K562 (cell line): ENCODE results near the gene DEGS2. TPM values are rescaled to one million over a fixed set of nuclear protein-coding genes. Genes with fewer than 3 reads are reported as not detected.

Experiments used
- ATAC-seq: fragments of 200-7000 bp; cut with Tn5 transposase; 3 replicates; pipeline ENCODE4 v1.9.1; 2020; ENCODE audit warnings: moderate library complexity
- BruUV-seq: library from RNA; stranded (reverse); fragments of 400-500 nt; replicated peaks from 2 replicates; lab custom pipeline; 2021; lab: Mats Ljungman, UMichigan
- CTCF ChIA-PET: fragments of 300-600 bp; formaldehyde crosslinking; extraction: SDS; loops from one replicate; lab custom pipeline; 2021; ENCODE audit warnings: low intra/inter-chr PET ratio; lab: Yijun Ruan, JAX
- POLR2A ChIA-PET: fragments of 300-600, 350-650 bp; sonication (Branson Sonifier 250); formaldehyde crosslinking; extraction: SDS; loops from one replicate; lab custom pipeline; 2021; ENCODE audit warnings: antibody characterized with exemption, inconsistent platforms; lab: Yijun Ruan, JAX
- DNase-seq, 4 experiments: peaks; one replicate each; pipeline versions ENCODE4 v3.0.0 to v3.0.0-alpha.2; 2011 to 2018; ENCODE audit warnings: low spot score in 3 of 4, mixed read lengths in 3 of 4; ENCODE audit errors: extremely low read depth in 1 of 4
- FAIRE-seq: peaks from 2 replicates; lab custom pipeline; 2011; peaks lifted over from hg19 to GRCh38; lab: Jason Lieb, UNC
- H2AFZ ChIP-seq: 2 replicates; pipeline ENCODE4 v1.6.0; 2011; ENCODE audit warnings: low read depth, low read length, control low read depth, inconsistent platforms
- H3K27ac ChIP-seq: fragments of 200-600 bp; 3 replicates; pipeline ENCODE4 v1.8.0; 2011; ENCODE audit warnings: low read depth, mild to moderate bottlenecking, control low read depth, inconsistent platforms, low read length, moderate library complexity, mixed read lengths; ENCODE audit errors: extremely low read depth
- H3K27me3 ChIP-seq, 2 experiments: fragments of 300-600 bp in 1 of 2; 2 replicates in 1 of 2; 3 replicates in 1 of 2; pipeline versions ENCODE4 v1.6.0 to v1.8.0; 2011; ENCODE audit warnings: inconsistent platforms in 2 of 2, low read length in 2 of 2, mild to moderate bottlenecking in 1 of 2, mixed read lengths in 1 of 2, moderate library complexity in 1 of 2; ENCODE audit not compliant: control insufficient read depth in 2 of 2, insufficient read depth in 2 of 2
- H3K36me3 ChIP-seq: fragments of 300-600 bp; 3 replicates; pipeline ENCODE4 v1.8.0; 2011; ENCODE audit warnings: mild to moderate bottlenecking, low read length, inconsistent platforms; ENCODE audit not compliant: control insufficient read depth, insufficient read depth
- H3K4me1 ChIP-seq, 2 experiments: fragments of 200-600 bp in 1 of 2; replicated peaks in 1 of 2; 2 replicates in 1 of 2; 3 replicates in 1 of 2; pipeline versions ENCODE4 v1.5.1 to v1.8.0; 2011; ENCODE audit warnings: inconsistent platforms in 2 of 2, low read length in 2 of 2, mild to moderate bottlenecking in 1 of 2, mixed read lengths in 1 of 2, moderate library complexity in 1 of 2; ENCODE audit not compliant: control insufficient read depth in 2 of 2, insufficient read depth in 2 of 2
- H3K4me2 ChIP-seq: 2 replicates; pipeline ENCODE4 v1.6.1; 2011; ENCODE audit warnings: low read length, control low read depth, inconsistent platforms, mixed read lengths; ENCODE audit not compliant: insufficient read depth
- H3K4me3 ChIP-seq: fragments of 200-600 bp; sonication (generic), shearing (Covaris generic); 2 replicates; pipeline ENCODE4 v1.5.1; 2016; ENCODE audit warnings: control low read depth, inconsistent platforms
- H3K79me2 ChIP-seq: fragments of 200-600 bp; 3 replicates; pipeline ENCODE4 v1.8.0; 2011; ENCODE audit warnings: low read length, inconsistent platforms; ENCODE audit not compliant: control insufficient read depth, insufficient read depth
- H3K9ac ChIP-seq, 2 experiments: 2 replicates each; pipeline versions ENCODE4 v1.6.0 to v1.6.1; 2011; ENCODE audit warnings: low read depth in 2 of 2, low read length in 2 of 2, control low read depth in 1 of 2, inconsistent platforms in 1 of 2, mild to moderate bottlenecking in 1 of 2, mixed read lengths in 1 of 2; ENCODE audit not compliant: insufficient read depth in 1 of 2
- H3K9me1 ChIP-seq: one replicate; pipeline ENCODE4 v1.6.0; 2011; ENCODE audit warnings: inconsistent platforms, mild to moderate bottlenecking, low read length, moderate library complexity; ENCODE audit not compliant: control insufficient read depth, insufficient read depth
- H3K9me3 ChIP-seq: replicated peaks from 2 replicates; pipeline ENCODE4 v1.5.1; 2011; ENCODE audit warnings: low read depth, low read length, inconsistent platforms; ENCODE audit not compliant: control insufficient read depth, insufficient read depth
- H4K20me1 ChIP-seq: replicated peaks from 2 replicates; pipeline ENCODE4 v1.6.1; 2011; ENCODE audit warnings: low read length, inconsistent platforms, mixed read lengths; ENCODE audit not compliant: control insufficient read depth, insufficient read depth
- MTA3 ChIP-seq: fragments of 450-650 bp; formaldehyde crosslinking; IDR thresholded peaks from 2 replicates; pipeline ENCODE4 v1.6.1; 2017; ENCODE audit warnings: mild to moderate bottlenecking, borderline replicate concordance
- SRSF1 ChIP-seq: fragments of 200-400 bp; formaldehyde crosslinking; IDR thresholded peaks from 2 replicates; pipeline ENCODE4 v1.6.1; 2017; ENCODE audit warnings: mild to moderate bottlenecking, low read depth, low read length, moderate library complexity
- ZNF239 ChIP-seq: fragments of 250-450 bp; sonication (Bioruptor Pico); IDR thresholded peaks from 2 replicates; pipeline ENCODE4 v1.4.0; 2020; ENCODE audit warnings: mild to moderate bottlenecking
- WGBS: fragments of 100-300 bp; shearing (Covaris generic); methylation state at CpG from one replicate; pipeline ENCODE4 v1.1.6; 2016; ENCODE audit warnings: low coverage, mixed read lengths; ENCODE audit not compliant: insufficient coverage; ENCODE audit errors: missing lambda C conversion rate; 5-methylcytosine and 5-hydroxymethylcytosine counted together
- in situ Hi-C: fragments of 300-500 bp; cut with MboI; formaldehyde crosslinking; loops from 4 replicates; pipeline ENCODE4 v1.15.0; 2018; ENCODE audit warnings: inconsistent platforms, mixed read lengths
- intact Hi-C: fragments of 100-400 bp; cut with micrococcal nuclease; formaldehyde crosslinking; loops from 2 replicates; pipeline ENCODE4 v1.14.2; 2022
- polyA plus RNA-seq, 8 experiments: library from polyadenylated mRNA; depleted of rRNA in 4 of 8; stranded (reverse) in 5 of 8; unstranded in 3 of 8; fragments of >200 nt; fragmentation: Nextera tagmentation in 2 of 8; fragmentation: Illumina TruSeq in 1 of 8; extraction: Ambion mirVana in 2 of 8; extraction: Trizol in 1 of 8; gene quantifications; 2 replicates each; pipeline versions ENCODE4 v1.2.1 to v1.2.3, GENCODE V29; 2011 to 2014; ENCODE audit warnings: inconsistent platforms in 1 of 8, missing spikeins in 1 of 8
- total RNA-seq, 7 experiments: library from RNA; depleted of rRNA in 6 of 7; stranded (reverse); fragments of >200 nt in 6 of 7; fragmentation: Illumina TruSeq in 2 of 7; extraction: Trizol in 2 of 7; gene quantifications; 2 replicates each; pipeline versions ENCODE4 v1.2.1 to v1.2.3, GENCODE V29; 2011 to 2021; ENCODE audit warnings: low replicate concordance in 1 of 7

DEGS2 gene
- total and polyA plus RNA-seq, 9 of the 15 experiments (the other 6 are each of a cell fraction or from before 2014, with no cell fraction given), result 0.22 to 2.9 (median 0.70) TPM

DNA sequence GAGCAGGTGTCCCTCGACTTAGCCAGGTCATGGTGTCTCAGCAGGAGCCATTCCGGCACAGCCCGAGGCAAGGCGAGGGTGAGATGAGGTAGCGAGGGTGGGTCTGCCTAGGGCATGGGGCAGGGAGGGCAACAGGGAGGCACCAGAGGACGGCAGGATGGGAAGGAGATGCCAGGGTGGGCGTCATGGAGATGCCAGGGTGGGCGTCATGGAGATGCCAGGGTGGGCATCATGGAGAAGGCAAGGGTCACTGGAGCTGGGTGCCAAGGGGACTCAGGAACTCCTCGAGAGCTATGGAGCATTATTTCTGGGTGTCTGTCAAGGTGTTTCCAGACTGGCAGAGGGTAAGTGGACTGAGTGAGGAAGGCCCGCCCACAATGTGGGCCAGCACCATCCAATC is 7.4 kb downstream of the DEGS2 start (continued):
- no peak for TF ChIP-seq ZNF239
- no peak for TF ChIP-seq SRSF1

DNA sequence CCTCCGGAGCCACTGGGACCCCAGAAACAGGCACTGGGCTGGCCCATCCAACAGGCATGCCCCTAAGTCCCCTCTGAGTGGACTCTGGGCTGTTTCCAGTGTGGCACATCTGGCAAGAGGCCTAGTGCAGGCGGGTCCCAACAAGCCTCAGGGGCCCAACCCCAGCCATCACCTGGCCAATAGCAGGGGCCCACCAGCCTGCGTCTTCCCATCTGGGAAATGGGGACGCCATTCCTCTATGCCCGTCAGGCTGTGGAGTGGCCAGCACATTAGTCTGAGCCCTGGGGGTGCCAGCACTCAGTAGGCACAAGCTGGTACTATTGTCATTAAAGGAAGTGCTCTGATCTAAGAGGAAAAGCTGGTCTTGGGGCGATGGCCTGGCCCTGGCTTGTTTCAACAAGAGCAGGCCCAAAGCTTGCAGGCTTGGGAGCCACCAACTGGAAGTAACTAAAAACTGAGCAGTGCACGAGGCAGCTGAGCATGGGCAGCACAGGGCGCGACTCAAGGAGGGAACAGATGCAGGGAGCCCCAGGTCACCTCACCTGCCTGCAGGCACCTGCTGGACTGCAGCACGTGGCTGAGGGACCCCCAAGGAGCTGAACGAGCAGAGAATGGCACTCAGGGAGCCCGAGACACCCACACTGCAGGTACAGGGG is 8.4 kb downstream of the DEGS2 start:
- Histone ChIP-seq H3K36me3 (no peaks in the 10 kb centered on the region), H3K9me3 (peaks cover 8% of the 10 kb centered on the region), H4K20me1 (no peaks in the 10 kb centered on the region), H3K27ac (no peak overlapping the region), H3K27me3 (no peaks in the 10 kb centered on the region), H3K9ac (no peak overlapping the region; a peak in 1 of 4 replicates), H3K4me3 (no peak overlapping the region), H3K79me2 (no peaks in the 10 kb centered on the region), H3K4me2 (no peak overlapping the region), H2AFZ (no peak overlapping the region), H3K9me1 (no peaks in the 10 kb centered on the region), H3K4me1 (peaks cover 0 to 39% of the 10 kb centered on the region in 2 experiments; a peak in 2 of 5 replicates)
- CTCF ChIA-PET, result no interaction called here
- intact Hi-C loops (no loop called here), in situ Hi-C loops (no loop called here)
- no TSS peak for BruUV-seq
- 64% methylated on average over 12 of the region's 12 CpGs for WGBS
- no peak for DNase-seq
- no peak for TF ChIP-seq MTA3
- FAIRE-seq, result no peak
- ATAC-seq, result no peak
- POLR2A ChIA-PET, result interaction anchor here (0.6 to 1.4 kb wide), 3 partner anchors 9 to 232 kb away, joined by 3 read pairs; no protein-coding TSS in a partner anchor
